T-helper 2 cell treated with Interferon-gamma antibody and Interleukin-4, amounts not matched to agents 100 ng/mL and 5 ng/mL, for 36 hours (primary cell): ENCODE results near the gene SCT. TPM values are rescaled to one million over a fixed set of nuclear protein-coding genes. Genes with fewer than 3 reads are reported as not detected.

ENCODE experiments used
- intact Hi-C: fragments of 100-400 bp; cut with micrococcal nuclease; formaldehyde crosslinking; loops from one replicate; pipeline ENCODE4 v1.15.1; 2023
- total RNA-seq: library from RNA; stranded (reverse); gene quantifications from 2 replicates; pipeline ENCODE4 v1.2.3, GENCODE V29; 2022

The SCT gene
- total RNA-seq, 1 donor from 2014 or later: not detected

GRCh38 chr11:623349-623869 is 3.6 kb downstream of the SCT start:
- intact Hi-C loops: no loop called here

GRCh38 chr11:621838-622237 is 5.1 kb downstream of the SCT start:
- intact Hi-C loops: no loop called here

GRCh38 chr11:620935-621814 is 5.8 kb downstream of the SCT start:
- intact Hi-C loops: no loop called here

- intact Hi-C loops: no loop called here
Observed at GRCh38 chr11:620201-620600, 6.8 kb downstream of the SCT start.

- intact Hi-C loops: loop anchor here (10.0 kb wide), 1 partner anchor 105 kb away; no protein-coding TSS in a partner anchor
Observed at GRCh38 chr11:619628-620050, 7.3 kb downstream of the SCT start.

GRCh38 chr11:618856-619627 is 7.9 kb downstream of the SCT start:
- intact Hi-C loops: loop anchor here (10.0 kb wide), 1 partner anchor 106 kb away; no protein-coding TSS in a partner anchor

- intact Hi-C loops: loop anchor here (10.0 kb wide), 1 partner anchor 107 kb away; no protein-coding TSS in a partner anchor
Observed at GRCh38 chr11:617912-618682, 8.9 kb downstream of the SCT start.

GRCh38 chr11:617199-617911 is 9.6 kb downstream of the SCT start:
- intact Hi-C loops: loop anchor here (10.0 kb wide), 1 partner anchor 107 kb away; no protein-coding TSS in a partner anchor

- intact Hi-C loops: loop anchor here (10.0 kb wide), 1 partner anchor 108 kb away; no protein-coding TSS in a partner anchor
Observed at GRCh38 chr11:616320-617198, 10.4 kb downstream of the SCT start.

GRCh38 chr11:615504-616319 is 11.3 kb downstream of the SCT start, which contains the start of gene IRF7:
Gene IRF7 (minus strand): TSS chr11:615950. CDS start chr11:615364, 586 bp downstream.
- intact Hi-C loops: loop anchor here (10.0 kb wide), 1 partner anchor 109 kb away; no protein-coding TSS in a partner anchor

GRCh38 chr11:614623-615503 is 12.1 kb downstream of the SCT start:
- intact Hi-C loops: loop anchor here (10.0 kb wide), 1 partner anchor 110 kb away; no protein-coding TSS in a partner anchor

- intact Hi-C loops: loop anchor here (10.0 kb wide), 1 partner anchor 111 kb away; no protein-coding TSS in a partner anchor
Observed at GRCh38 chr11:614021-614622, 12.9 kb downstream of the SCT start.

- intact Hi-C loops: loop anchor here (1.0 to 10.0 kb wide), 3 partner anchors 45 to 111 kb away; partner anchors contain the start of genes LMNTD2 and RASSF7
Observed at GRCh38 chr11:613369-613968, 13.5 kb downstream of the SCT start.

GRCh38 chr11:612961-613300 is 14.1 kb downstream of the SCT start:
- intact Hi-C loops: loop anchor here (1.0 to 10.0 kb wide), 3 partner anchors 45 to 112 kb away; partner anchors contain the start of genes LMNTD2 and RASSF7

GRCh38 chr11:612201-612960 is 14.6 kb downstream of the SCT start:
- intact Hi-C loops: loop anchor here (2.0 to 10.0 kb wide), 2 partner anchors 52 to 112 kb away; partner anchors contain the start of genes LMNTD2 and RASSF7
